ENCODE data around the gene TSSK6.

The TSSK6 gene

DNA sequence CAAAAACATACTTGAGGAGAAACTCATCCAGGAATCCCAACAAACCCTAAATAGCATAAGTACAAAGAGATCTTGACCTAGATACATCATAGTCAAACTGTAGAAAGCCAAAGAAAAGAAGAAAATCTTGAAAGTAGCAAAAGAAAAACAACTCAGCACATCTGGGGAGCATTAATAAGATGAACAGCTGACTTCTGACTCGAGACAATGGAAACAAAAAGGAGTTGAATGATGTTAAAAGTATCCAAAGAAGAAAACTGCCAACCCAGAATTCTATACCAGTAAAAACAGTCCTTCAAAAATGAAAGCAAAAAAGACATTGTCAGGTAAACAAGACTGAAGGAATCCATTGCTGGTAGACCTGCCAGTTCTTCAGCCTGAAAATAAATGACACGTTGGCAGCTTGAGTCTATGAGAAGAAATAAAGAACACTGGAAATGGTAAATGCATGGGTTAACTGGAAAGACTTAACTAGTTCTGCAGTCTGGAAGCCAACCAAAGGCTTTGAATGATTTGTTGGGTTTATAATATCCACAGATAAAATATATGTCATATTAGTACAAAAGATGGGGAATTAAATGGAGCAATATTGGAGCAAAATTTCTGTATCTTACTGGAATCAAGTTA, 46.8 kb downstream of the TSSK6 start:
- no peak overlapping the region for H3K9ac ChIP-seq (ENCODE audit: insufficient read length, low read depth)
- TF ChIP-seq YY1 (IDR thresholded peaks at IDR 0.05; ENCODE audit: insufficient read depth, insufficient read length) = no peak
- TF ChIP-seq SUZ12 (IDR thresholded peaks at IDR 0.05; ENCODE audit: extremely low read depth, insufficient read depth, insufficient read length) = no peak
- no peak for TF ChIP-seq ZNF274 (IDR thresholded peaks at IDR 0.05; ENCODE audit: low read depth, low read length)
- H3K27me3 ChIP-seq (ENCODE audit: insufficient read depth, insufficient read length) = no peaks in the 10 kb centered on the region
- H3K36me3 ChIP-seq (ENCODE audit: insufficient read depth, insufficient read length, low read length) = peaks cover 58% of the 10 kb centered on the region
- peaks cover 29% of the 10 kb centered on the region for H3K9me3 ChIP-seq (ENCODE audit: insufficient read depth, low read length)
- H3K4me3 ChIP-seq (ENCODE audit: insufficient read length, low read depth) = no peak overlapping the region
- peaks cover 14% of the 10 kb centered on the region for H3K4me1 ChIP-seq (ENCODE audit: insufficient read depth, insufficient read length)
- no peak for DNase-seq (ENCODE audit: low read depth, low spot score)

DNA sequence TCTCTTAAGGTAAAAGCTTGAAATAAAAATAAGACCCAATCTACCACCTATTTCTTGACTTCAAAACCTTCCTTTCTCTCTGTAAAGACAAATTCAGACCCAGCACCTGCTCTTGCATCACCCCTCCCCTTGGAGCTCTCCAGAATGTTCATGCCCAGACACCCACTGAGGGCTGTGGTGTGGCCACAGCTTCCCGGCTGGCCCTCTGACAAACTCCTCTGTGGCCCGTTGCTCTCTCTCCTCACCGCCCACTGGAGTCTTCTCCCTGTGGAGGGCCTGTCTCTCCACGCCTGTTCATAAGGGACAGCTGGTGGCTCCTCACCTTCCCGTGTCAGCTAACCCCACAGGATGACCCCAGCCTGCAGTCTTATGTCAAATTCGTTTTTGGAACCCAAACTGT, 49.1 kb downstream of the TSSK6 start:
- Histone ChIP-seq H3K9me3 (ENCODE audit: insufficient read depth, low read length) (peaks cover 29% of the 10 kb centered on the region), H3K9ac (ENCODE audit: insufficient read length, low read depth) (no peak overlapping the region), H3K27me3 (ENCODE audit: insufficient read depth, insufficient read length) (no peaks in the 10 kb centered on the region), H3K4me1 (ENCODE audit: insufficient read depth, insufficient read length) (peaks cover 36% of the 10 kb centered on the region), H3K4me3 (ENCODE audit: insufficient read length, low read depth) (no peak overlapping the region), H3K36me3 (ENCODE audit: insufficient read depth, insufficient read length, low read length) (peaks cover 44% of the 10 kb centered on the region)
- DNase-seq (ENCODE audit: low read depth, low spot score) = no peak
- no peak for TF ChIP-seq SUZ12 (IDR thresholded peaks at IDR 0.05; ENCODE audit: extremely low read depth, insufficient read depth, insufficient read length)
- TF ChIP-seq YY1 (IDR thresholded peaks at IDR 0.05; ENCODE audit: insufficient read depth, insufficient read length) = no peak
- TF ChIP-seq ZNF274 (IDR thresholded peaks at IDR 0.05; ENCODE audit: low read depth, low read length) = no peak

DNA sequence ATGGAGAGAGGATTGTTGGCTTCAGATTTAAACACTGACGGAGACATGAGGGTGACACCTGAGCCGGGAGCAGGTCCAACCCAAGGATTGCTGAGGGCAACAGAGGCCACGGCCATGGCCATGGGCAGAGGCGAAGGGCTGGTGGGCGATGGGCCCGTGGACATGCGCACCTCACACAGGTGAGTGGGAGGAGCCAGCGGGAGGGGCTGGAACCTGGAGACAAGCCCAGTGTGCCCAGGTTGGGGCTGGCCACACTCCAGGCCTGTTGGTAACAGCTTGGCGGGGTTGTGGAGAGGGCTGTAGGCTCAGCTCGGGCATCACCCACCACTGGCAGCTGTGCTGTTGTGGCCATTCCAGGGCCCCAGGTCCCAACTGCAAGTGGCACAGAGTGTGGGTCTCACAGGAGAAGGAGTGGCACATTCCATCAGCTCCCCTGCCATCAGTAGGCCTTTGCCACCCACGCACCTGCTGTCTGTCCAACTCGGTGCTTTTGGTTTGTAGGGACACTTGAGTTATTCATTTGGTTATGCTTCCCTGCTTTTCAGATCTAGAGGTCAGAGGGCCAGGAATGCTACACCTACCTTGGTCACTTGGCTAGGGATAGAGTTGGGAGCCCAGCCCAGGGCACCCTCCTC, 49.8 kb downstream of the TSSK6 start:
- Histone ChIP-seq H3K4me3 (ENCODE audit: insufficient read length, low read depth) (no peak overlapping the region), H3K9ac (ENCODE audit: insufficient read length, low read depth) (no peak overlapping the region), H3K4me1 (ENCODE audit: insufficient read depth, insufficient read length) (peaks cover 42% of the 10 kb centered on the region), H3K36me3 (ENCODE audit: insufficient read depth, insufficient read length, low read length) (peaks cover 44% of the 10 kb centered on the region), H3K27me3 (ENCODE audit: insufficient read depth, insufficient read length) (no peaks in the 10 kb centered on the region), H3K9me3 (ENCODE audit: insufficient read depth, low read length) (peaks cover 29% of the 10 kb centered on the region)
- DNase-seq (ENCODE audit: low read depth, low spot score) = no peak
- TF ChIP-seq YY1 (IDR thresholded peaks at IDR 0.05; ENCODE audit: insufficient read depth, insufficient read length) (no peak), ZNF274 (IDR thresholded peaks at IDR 0.05; ENCODE audit: low read depth, low read length) (no peak), SUZ12 (IDR thresholded peaks at IDR 0.05; ENCODE audit: extremely low read depth, insufficient read depth, insufficient read length) (no peak)

DNA sequence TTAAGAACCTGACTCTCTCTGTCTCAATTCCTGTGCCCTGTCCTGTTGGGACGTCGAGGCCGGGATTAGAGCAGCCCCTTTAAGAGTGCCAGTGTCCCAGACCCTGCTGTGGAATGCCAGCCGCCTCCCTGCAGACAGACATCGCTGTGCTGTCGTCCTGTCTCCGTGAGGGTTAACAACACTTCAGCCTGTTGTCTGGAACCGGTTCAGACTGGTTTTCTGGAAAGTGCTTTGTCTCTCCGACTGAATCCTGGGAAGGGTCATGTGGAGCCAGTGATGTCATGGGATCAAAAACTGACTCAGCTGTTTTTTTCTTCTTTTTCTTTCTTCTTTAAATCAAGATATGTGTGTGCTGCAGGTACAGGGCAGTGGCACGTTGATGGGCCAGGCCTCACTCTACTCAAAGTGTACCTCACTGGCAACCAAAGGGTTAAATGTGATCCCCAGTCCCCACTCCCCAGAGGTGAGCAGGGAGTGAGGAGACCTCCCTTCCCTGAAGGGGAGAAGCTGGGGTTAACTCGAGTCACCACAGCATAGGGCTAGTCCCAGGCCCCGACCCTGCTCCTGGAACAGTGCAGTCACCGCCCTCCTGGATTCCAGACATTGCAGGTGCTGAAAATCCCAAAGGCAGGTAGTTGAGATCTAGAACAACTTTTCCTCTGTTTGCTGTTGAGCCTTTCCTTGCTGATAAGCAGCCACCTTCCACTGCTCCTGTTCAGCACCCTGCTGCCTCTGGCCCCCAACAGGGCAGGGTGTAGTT, 50.8 kb downstream of the TSSK6 start:
- Histone ChIP-seq H3K4me1 (ENCODE audit: insufficient read depth, insufficient read length) (peaks cover 52% of the 10 kb centered on the region), H3K9ac (ENCODE audit: insufficient read length, low read depth) (peak overlapping the region; percentile 66), H3K36me3 (ENCODE audit: insufficient read depth, insufficient read length, low read length) (peaks cover 44% of the 10 kb centered on the region)

More for the DNA sequence above, 50.8 kb downstream of the TSSK6 start:
- H3K27me3 ChIP-seq (ENCODE audit: insufficient read depth, insufficient read length) = no peaks in the 10 kb centered on the region
- no peak overlapping the region for H3K4me3 ChIP-seq (ENCODE audit: insufficient read length, low read depth)
- TF ChIP-seq ZNF274 (IDR thresholded peaks at IDR 0.05; ENCODE audit: low read depth, low read length) (no peak), SUZ12 (IDR thresholded peaks at IDR 0.05; ENCODE audit: extremely low read depth, insufficient read depth, insufficient read length) (no peak), YY1 (IDR thresholded peaks at IDR 0.05; ENCODE audit: insufficient read depth, insufficient read length) (no peak)
- no peak for DNase-seq (ENCODE audit: low read depth, low spot score)
- H3K9me3 ChIP-seq (ENCODE audit: insufficient read depth, low read length) = peaks cover 29% of the 10 kb centered on the region
